MM.1S (cell line): ENCODE data around the gene PMPCA.
A peak's percentile ranks its signal among the peaks of the same experiment; 100 is the strongest.

Source experiments
- DNase-seq: peaks from one replicate; pipeline ENCODE4 v3.0.0-alpha.2; 2015
- H2AFZ ChIP-seq: fragments of 300-600 bp; sonication (generic); 2 replicates; pipeline ENCODE4 v1.6.0; 2016; ENCODE audit warnings: antibody characterized with exemption, low read length
- H3F3A ChIP-seq: fragments of 300-600 bp; sonication (generic); 2 replicates; pipeline ENCODE4 v1.6.1; 2016; ENCODE audit warnings: mild to moderate bottlenecking, antibody characterized with exemption, low read length, moderate library complexity, mixed read lengths; ENCODE audit not compliant: insufficient read depth
- H3K27ac ChIP-seq: fragments of 300-600 bp; sonication (generic); 2 replicates; pipeline ENCODE4 v1.5.1; 2016; ENCODE audit warnings: mild to moderate bottlenecking, low read length
- H3K27me3 ChIP-seq: fragments of 300-600 bp; sonication (generic); replicated peaks from 2 replicates; pipeline ENCODE4 v1.6.0; 2016; ENCODE audit warnings: low read length; ENCODE audit not compliant: insufficient read depth
- H3K36me3 ChIP-seq: fragments of 300-600 bp; sonication (generic); replicated peaks from 2 replicates; pipeline ENCODE4 v1.6.1; 2016; ENCODE audit warnings: mild to moderate bottlenecking, low read length, mixed read lengths; ENCODE audit not compliant: insufficient read depth
- H3K4me1 ChIP-seq: fragments of 300-600 bp; sonication (generic); 2 replicates; pipeline ENCODE4 v1.6.1; 2016; ENCODE audit warnings: low read length, mixed read lengths
- H3K4me2 ChIP-seq: fragments of 300-600 bp; sonication (generic); 2 replicates; pipeline ENCODE4 v1.6.0; 2016; ENCODE audit warnings: low read depth, low read length
- H3K4me3 ChIP-seq: fragments of 300-600 bp; sonication (generic); 2 replicates; pipeline ENCODE4 v1.5.1; 2016; ENCODE audit warnings: low read length, mixed read lengths
- H3K79me2 ChIP-seq: fragments of 300-600 bp; sonication (generic); 2 replicates; pipeline ENCODE4 v1.6.1; 2016; ENCODE audit warnings: mixed run types, low read length, mixed read lengths
- H3K9ac ChIP-seq: fragments of 300-600 bp; sonication (generic); 2 replicates; pipeline ENCODE4 v1.6.1; 2016; ENCODE audit warnings: low read length, mixed read lengths
- H3K9me2 ChIP-seq: fragments of 300-600 bp; sonication (generic); replicated peaks from 2 replicates; pipeline ENCODE4 v1.6.1; 2016; ENCODE audit warnings: mild to moderate bottlenecking, low read length, mixed read lengths; ENCODE audit not compliant: insufficient read depth
- H3K9me3 ChIP-seq: fragments of 300-600 bp; sonication (generic); replicated peaks from 2 replicates; pipeline ENCODE4 v1.6.1; 2016; ENCODE audit warnings: mild to moderate bottlenecking, low read length, mixed read lengths; ENCODE audit not compliant: insufficient read depth
- H4K20me1 ChIP-seq: fragments of 300-600 bp; sonication (generic); 2 replicates; pipeline ENCODE4 v1.6.1; 2016; ENCODE audit warnings: mild to moderate bottlenecking, low read length, moderate library complexity, mixed read lengths; ENCODE audit not compliant: insufficient read depth
- EZH2 ChIP-seq: fragments of 300-600 bp; sonication (generic); optimal IDR thresholded peaks from 2 replicates; pipeline ENCODE3; 2017; ENCODE audit warnings: low read depth, mild to moderate bottlenecking, antibody characterized with exemption, low read length, mixed read lengths
- EZH2phosphoT487 ChIP-seq: fragments of 300-600 bp; sonication (generic); IDR thresholded peaks from 2 replicates; pipeline ENCODE4 v1.6.1; 2018; ENCODE audit warnings: antibody characterized with exemption, low read length
- TF ChIP-seq, protein P1 (sequence below): fragments of 300-600 bp; sonication (generic); IDR thresholded peaks from 2 replicates; pipeline ENCODE4 v1.5.1; 2016; ENCODE audit warnings: antibody characterized with exemption, low read length, mixed read lengths

The PMPCA gene

DNA sequence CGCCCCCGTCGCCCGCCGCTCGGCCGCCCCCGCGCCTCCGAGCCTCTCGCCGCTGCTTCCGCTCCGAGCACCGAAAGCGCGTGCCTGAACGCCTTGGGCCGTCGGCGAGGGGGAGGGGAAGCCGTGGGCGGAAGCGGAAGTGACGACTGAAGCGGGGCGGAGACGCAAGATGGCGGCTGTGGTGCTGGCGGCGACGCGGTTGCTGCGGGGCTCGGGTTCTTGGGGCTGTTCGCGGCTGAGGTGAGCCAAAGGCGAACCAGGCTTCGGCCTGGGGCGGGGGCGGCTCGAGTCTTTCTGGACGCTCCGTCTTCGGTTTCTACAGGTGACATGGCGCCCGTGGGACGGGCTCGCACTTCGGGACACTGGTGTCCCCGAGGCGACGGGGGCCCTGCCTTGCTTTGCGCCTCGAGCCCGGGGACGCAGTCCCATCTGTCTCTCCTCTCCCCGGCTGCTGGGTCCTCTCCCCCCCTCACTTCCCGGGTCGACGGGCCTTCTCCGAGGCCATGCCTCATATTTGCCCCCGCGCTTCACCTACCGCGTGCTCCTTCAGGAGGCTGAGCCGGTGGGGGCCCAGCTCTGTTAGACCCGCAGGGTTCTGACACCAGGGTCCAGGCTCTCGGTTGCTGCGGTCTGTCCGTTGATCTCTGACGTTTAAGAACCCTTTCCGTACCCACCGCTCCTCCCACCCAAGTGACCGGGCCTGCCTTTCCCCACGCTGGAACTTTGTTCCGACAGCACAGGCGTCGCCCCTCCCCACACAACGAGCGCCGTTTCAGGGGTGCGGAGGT is at the start of gene PMPCA, which contains the start of gene ENTR1:
Gene PMPCA, plus strand, starts transcription at position 159 of the 788 bp plus-strand sequence. Its CDS starts 11 bp downstream, at position 170.
Gene ENTR1, minus strand, starts transcription at position 115 of the 788 bp plus-strand sequence. CDS start 217 bp downstream, outside the sequence.
- H3K79me2 ChIP-seq = peaks cover 62% of the 10 kb centered on the region
- 0 out of 2 replicates have a peak, but pooled peaks cover 8% of the 10 kb centered on the region for H3K36me3 ChIP-seq
- H3K4me1 ChIP-seq = peaks cover 16% of the 10 kb centered on the region
- H3K9ac ChIP-seq = peak within 1 kb of the TSS; percentile 87
- no peaks in the 10 kb centered on the region for H3F3A ChIP-seq
- no peaks in the 10 kb centered on the region for H3K9me2 ChIP-seq
- H3K27ac ChIP-seq = peak within 1 kb of the TSS; percentile 28; the same call in 1 of the 2 replicates
- no peak for TF ChIP-seq EZH2
- TF ChIP-seq, protein P1, sequence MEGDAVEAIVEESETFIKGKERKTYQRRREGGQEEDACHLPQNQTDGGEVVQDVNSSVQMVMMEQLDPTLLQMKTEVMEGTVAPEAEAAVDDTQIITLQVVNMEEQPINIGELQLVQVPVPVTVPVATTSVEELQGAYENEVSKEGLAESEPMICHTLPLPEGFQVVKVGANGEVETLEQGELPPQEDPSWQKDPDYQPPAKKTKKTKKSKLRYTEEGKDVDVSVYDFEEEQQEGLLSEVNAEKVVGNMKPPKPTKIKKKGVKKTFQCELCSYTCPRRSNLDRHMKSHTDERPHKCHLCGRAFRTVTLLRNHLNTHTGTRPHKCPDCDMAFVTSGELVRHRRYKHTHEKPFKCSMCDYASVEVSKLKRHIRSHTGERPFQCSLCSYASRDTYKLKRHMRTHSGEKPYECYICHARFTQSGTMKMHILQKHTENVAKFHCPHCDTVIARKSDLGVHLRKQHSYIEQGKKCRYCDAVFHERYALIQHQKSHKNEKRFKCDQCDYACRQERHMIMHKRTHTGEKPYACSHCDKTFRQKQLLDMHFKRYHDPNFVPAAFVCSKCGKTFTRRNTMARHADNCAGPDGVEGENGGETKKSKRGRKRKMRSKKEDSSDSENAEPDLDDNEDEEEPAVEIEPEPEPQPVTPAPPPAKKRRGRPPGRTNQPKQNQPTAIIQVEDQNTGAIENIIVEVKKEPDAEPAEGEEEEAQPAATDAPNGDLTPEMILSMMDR = no peak
- no peak for TF ChIP-seq EZH2phosphoT487
- peak within 1 kb of the TSS; percentile 65 for H2AFZ ChIP-seq
- H3K4me2 ChIP-seq = peak within 1 kb of the TSS; percentile 96
- peak; percentile 94 for DNase-seq
- peak within 1 kb of the TSS; percentile 86 for H3K4me3 ChIP-seq
- H3K27me3 ChIP-seq = no peaks in the 10 kb centered on the region
- no peaks in the 10 kb centered on the region for H3K9me3 ChIP-seq
- H4K20me1 ChIP-seq = no peaks in the 10 kb centered on the region

DNA sequence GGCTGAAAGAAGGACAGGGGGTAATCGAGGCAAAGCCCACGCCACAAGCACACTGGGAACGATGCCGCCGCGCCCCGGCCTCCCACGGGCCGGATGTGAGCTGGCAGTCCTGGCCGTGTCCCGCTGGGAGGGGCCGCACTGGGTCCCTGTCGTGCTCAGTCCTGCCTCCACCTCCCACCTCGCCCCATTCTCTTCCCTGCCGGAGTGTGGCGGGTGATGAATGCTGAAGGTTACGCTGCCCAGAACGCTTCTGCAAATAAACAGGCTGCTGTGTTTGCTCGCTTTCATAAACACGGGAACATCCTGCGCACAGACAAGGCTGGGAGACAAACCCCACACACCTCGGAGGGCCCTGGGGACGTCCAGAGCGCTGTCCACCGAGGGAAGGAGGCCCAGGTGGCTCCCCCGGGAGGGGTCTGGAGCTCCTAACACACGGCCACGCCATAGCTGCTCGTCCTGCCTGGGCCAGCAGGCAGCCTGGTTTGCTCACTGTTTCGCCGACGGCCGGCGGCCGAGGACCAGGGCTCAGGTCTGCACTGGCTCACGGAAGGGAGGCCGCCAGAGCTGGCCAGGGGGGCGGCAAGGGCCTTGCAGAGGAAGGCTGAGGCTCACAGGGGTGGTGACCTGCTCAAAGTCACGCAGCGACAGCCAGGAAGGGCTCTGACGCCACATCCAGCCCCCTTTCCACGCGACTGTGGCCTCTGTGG is 49.3 kb upstream of the PMPCA start:
- no peak overlapping the region for H3K9ac ChIP-seq
- H3F3A ChIP-seq = no peaks in the 10 kb centered on the region
- no peak overlapping the region for H3K4me2 ChIP-seq
- no peak overlapping the region for H3K27ac ChIP-seq
- no peaks in the 10 kb centered on the region for H3K9me3 ChIP-seq
- no peak for DNase-seq
- no peak overlapping the region for H2AFZ ChIP-seq
- H3K79me2 ChIP-seq = peaks cover 11% of the 10 kb centered on the region; the same call in 1 of the 2 replicates
- H3K9me2 ChIP-seq = no peaks in the 10 kb centered on the region
- H3K27me3 ChIP-seq = peaks cover 14% of the 10 kb centered on the region
- H3K36me3 ChIP-seq = no peaks in the 10 kb centered on the region
- no peak overlapping the region for H3K4me3 ChIP-seq
- TF ChIP-seq EZH2 (no peak), EZH2phosphoT487 (no peak)
- TF ChIP-seq, protein P1 = no peak
- no peaks in the 10 kb centered on the region; the same call in 1 of the 2 replicates for H4K20me1 ChIP-seq
- peaks cover 5% of the 10 kb centered on the region for H3K4me1 ChIP-seq

- H3K4me2 ChIP-seq = no peak overlapping the region
- no peaks in the 10 kb centered on the region for H3F3A ChIP-seq
- H3K9me3 ChIP-seq = no peaks in the 10 kb centered on the region
- 0 out of 2 replicates have a peak, but pooled peaks cover 7% of the 10 kb centered on the region for H3K27me3 ChIP-seq
- H4K20me1 ChIP-seq = no peaks in the 10 kb centered on the region; the same call in 1 of the 2 replicates
- H3K9ac ChIP-seq = no peak overlapping the region
- TF ChIP-seq EZH2phosphoT487 (no peak), EZH2 (no peak)
- TF ChIP-seq, protein P1 = no peak
- peaks cover 11% of the 10 kb centered on the region; the same call in 1 of the 2 replicates for H3K79me2 ChIP-seq
- H2AFZ ChIP-seq = no peak overlapping the region
- H3K36me3 ChIP-seq = no peaks in the 10 kb centered on the region
- H3K4me3 ChIP-seq = no peak overlapping the region
- DNase-seq = no peak
- H3K9me2 ChIP-seq = no peaks in the 10 kb centered on the region
- H3K27ac ChIP-seq = no peak overlapping the region
- peaks cover 5% of the 10 kb centered on the region for H3K4me1 ChIP-seq
Observed at GRCh38 chr9:136361754-136362449, 48.6 kb upstream of the PMPCA start.
